MM.1S (cell line): ENCODE measurements around the gene LIMS1.

Experiments
- EZH2phosphoT487 ChIP-seq: fragments of 300-600 bp; sonication (generic); IDR thresholded peaks from 2 replicates; pipeline ENCODE4 v1.6.1; 2018; ENCODE audit warnings: antibody characterized with exemption, low read length
- TF ChIP-seq, protein P1 (sequence below): fragments of 300-600 bp; sonication (generic); IDR thresholded peaks from 2 replicates; pipeline ENCODE4 v1.5.1; 2016; ENCODE audit warnings: antibody characterized with exemption, low read length, mixed read lengths

GRCh38 chr2:108552566-108552965, 18.3 kb downstream of the LIMS1 start:
- TF ChIP-seq EZH2phosphoT487, result no peak
- TF ChIP-seq, protein P1, sequence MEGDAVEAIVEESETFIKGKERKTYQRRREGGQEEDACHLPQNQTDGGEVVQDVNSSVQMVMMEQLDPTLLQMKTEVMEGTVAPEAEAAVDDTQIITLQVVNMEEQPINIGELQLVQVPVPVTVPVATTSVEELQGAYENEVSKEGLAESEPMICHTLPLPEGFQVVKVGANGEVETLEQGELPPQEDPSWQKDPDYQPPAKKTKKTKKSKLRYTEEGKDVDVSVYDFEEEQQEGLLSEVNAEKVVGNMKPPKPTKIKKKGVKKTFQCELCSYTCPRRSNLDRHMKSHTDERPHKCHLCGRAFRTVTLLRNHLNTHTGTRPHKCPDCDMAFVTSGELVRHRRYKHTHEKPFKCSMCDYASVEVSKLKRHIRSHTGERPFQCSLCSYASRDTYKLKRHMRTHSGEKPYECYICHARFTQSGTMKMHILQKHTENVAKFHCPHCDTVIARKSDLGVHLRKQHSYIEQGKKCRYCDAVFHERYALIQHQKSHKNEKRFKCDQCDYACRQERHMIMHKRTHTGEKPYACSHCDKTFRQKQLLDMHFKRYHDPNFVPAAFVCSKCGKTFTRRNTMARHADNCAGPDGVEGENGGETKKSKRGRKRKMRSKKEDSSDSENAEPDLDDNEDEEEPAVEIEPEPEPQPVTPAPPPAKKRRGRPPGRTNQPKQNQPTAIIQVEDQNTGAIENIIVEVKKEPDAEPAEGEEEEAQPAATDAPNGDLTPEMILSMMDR, result no peak
